GM21723 (cell line): ENCODE results near the gene ARHGAP22.

Source experiments
- ATAC-seq: cut with Tn5 transposase; IDR thresholded peaks from one replicate; pipeline ENCODE4 v1.9.1; 2021; ENCODE audit warnings: mild to moderate bottlenecking, moderate library complexity; ENCODE audit not compliant: unreplicated experiment

ARHGAP22 gene

DNA sequence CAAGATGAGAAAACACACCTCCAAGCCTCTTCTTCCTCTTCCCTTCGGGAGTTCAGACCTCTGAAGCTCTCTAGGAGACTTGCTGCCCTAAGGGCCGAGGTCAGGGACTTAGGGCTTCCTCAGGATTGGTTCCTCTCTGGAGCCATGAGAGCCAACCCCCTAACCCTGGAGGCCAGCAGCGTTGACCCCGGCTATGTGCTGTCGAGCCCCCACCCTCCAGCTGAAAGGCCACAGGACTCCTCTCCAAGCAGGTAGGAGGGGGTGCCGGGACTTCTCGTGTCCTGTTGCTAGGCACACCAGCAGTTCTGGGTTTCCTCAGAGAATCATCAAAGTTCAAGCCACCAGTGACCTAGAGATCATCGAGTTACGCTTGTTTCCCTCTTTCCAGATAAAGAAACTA is 87.4 kb downstream of the ARHGAP22 start:
- no peak for ATAC-seq

DNA sequence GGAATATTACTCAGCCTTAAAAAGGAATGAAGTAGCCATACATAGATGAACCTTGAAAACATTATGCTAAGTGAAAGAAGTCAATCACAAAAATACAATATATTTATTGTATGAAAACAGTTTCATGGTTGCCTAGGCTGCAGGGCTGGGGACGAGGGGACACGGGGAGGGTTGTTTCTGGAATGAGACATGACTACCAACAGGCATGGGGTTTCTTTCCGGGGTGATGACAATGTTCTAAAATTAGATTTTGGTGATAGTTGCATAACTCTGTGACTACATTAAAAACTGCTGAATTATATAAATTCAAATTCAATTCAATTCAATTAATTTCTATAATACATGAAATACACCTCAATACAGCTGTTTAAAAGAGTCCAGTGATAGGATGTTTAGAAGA is 88.0 kb downstream of the ARHGAP22 start:
- no peak for ATAC-seq

DNA sequence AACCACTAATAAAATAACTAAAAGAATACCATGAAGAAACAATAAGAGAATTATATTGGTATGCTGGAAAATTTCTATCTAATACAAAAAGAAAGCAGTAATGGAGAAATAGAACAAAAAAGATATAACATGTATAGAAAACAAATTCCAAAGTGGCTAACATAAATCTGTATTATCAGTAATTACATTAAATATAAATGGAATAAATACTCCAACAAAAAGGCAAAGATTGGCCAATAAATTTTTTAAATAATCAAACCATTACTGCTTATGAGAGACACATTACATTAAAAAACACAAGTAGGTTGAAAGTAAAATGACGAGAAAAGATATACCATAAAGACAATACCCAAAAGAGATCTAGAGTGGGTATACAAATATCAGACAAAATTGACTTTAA is 90.0 kb downstream of the ARHGAP22 start:
- no peak for ATAC-seq

DNA sequence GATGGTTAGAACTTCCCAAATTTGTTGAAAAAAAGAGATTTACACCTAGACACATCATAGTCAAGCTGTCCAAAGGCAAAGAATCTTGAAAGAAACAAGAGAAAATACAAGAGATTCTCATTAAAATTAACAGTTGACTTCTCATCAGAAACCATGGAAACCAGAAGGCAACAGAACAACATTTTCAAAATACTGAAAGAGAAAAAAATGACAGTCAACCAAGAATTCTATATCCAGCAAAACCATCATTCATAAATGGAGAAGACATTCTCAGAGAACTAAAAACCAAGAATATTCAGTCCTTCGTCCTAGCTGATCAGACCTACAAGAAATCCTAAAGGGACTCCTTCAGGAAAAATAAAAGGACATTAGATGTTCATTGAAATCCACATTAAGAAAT is 90.6 kb downstream of the ARHGAP22 start:
- ATAC-seq, result no peak

DNA sequence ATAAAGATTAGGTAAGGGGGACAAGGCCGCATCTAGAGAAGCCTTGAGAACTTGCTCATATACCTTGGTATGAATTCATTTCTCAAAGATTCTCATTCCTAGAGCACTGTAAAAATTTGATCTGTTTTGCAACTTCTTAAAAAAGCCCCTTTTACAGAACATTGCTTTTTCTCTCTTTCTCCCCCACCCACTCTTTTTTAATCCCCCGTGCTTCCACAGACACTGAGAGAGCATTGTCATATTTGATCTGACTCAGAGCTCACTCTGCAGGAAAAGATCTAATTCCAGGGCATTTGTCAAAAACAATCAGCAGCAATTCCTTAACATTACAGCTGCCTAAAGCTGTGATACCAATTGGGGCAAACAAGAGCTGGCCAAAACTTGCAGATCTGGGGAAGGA is 92.0 kb downstream of the ARHGAP22 start:
- no peak for ATAC-seq

DNA sequence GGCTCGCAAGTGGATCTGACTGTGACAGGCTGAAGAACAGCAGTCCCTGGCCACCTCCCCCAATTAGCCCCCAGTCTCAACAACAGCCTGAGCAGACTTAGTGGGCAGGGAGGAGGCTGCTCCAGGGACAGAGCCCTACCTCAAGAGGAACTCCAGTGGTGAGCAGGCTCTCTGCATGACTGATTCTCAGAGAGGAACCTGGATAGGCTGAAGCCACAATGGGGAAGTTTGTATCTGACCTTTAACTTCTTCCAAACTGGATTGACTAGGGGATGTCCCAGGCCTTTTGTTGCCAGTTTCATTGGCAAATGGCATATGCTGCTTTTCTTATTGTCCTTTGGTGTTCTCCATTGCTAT is 93.0 kb downstream of the ARHGAP22 start:
- ATAC-seq, result no peak

DNA sequence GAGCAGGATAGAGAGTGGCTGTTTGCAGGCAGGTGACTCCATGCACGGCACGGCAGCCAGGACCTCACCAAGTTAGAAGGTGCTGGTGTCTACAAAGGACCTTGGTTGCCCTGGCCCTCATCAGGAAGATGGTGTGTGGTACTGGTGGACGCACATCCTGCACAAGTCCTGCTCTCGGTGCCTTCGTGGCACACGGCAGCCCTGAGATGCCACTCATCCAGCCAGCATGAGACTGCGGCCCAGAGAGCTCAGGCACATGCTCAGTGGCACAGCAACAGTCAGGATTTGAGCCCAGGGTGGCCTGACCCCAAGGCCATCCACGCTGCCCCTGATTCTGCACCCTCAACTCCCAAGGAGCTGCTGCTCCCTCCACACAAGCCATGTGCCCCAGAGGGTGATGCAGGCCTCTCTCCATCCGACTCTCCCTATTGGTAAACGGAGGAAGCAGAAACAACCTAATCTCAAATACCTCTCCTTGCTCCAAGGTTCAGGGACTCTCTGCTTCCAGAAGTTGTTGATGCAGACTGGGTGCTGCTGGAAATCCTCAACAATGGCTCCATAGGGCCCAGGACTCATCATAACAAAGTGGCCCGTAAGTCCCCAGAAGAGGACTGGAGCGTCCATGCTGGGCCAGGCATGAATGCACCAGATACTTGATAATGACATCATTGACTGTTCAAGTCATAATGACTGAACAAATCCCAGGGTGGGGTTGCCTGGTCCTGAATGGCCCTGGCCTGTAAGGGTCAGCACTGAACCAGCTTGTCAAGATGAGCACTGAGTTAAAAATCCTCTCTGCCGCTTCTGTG is 93.6 kb downstream of the ARHGAP22 start:
- no peak for ATAC-seq

DNA sequence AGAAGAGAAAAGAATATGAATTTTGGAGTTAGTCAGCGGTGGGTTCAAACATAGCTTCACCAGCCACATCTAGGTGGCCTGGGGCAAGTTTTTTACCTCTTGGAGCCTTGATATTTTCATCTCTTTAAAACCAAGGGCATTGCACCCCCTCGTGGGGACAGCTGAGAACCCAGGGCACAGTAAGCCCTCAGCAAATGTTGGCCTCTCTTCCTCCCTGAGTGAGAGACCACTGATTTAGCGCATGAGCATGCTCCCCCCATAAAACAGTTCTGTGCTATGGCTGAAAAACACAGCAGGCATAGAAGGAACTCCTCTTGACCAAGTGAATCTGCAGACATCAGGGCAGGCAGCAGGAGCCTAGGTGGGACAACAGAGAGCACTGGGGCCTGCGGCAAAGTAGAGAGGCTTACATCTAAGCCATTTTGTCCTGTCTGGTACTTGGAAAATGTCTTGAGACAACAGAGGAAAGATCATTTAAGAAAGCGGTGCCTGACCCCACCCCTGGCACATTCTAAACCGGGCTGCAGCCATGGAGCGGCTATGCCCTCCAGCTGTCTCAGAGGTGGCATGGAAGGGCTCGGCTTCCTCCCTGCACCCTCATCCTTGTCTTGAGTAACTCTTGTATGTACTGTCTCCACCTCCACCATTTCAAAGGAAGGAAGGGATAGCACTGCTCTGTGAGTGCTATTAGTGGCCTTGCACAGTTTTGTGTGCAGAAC is 94.7 kb downstream of the ARHGAP22 start:
- ATAC-seq, result no peak

DNA sequence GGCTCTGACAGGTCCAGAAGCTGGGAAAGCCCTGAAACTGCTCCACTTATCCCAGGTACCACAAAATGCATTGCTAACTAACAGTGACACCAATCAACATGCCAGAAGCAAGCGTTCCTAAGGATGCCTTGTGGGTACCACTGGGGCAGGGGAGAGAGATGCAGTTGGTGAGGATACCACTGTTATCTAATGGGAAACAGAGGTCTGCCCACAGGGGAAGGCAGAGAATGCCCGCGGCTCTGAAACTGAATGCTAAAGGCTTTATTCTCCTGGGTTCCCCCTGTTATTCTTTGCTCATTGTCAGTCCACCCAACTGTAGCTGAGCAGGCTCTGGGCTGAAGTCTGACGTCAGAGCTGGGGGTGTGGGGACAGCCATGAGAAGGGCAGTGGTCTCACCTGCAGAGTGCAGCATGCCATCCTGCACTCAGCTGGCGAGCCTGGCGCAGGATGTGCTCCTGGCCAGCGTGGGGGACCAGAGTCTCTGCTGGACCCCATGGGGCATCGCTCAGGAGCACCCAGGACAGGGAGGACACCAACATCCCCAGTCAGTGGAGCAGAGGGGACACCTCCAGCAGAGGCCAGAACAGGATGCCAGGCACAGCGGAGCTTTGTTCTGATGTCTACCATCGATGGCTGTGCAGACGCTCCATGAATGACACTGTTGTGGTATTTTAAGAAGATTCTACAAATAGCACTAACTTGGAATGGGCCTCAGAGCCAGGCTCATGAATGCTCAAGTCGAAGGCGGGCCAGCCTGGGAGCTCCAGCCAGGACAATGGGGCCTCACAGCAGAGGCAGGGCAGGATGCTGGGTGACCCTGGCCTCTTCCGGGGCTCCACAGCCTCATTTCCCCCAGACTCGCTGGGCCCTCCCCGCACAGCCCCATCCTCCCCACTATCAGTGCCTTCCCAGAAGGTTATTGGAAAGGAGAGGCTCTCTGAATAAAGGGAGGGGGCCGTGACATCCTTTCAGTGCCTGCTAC is 95.8 kb downstream of the ARHGAP22 start:
- ATAC-seq, result no peak

DNA sequence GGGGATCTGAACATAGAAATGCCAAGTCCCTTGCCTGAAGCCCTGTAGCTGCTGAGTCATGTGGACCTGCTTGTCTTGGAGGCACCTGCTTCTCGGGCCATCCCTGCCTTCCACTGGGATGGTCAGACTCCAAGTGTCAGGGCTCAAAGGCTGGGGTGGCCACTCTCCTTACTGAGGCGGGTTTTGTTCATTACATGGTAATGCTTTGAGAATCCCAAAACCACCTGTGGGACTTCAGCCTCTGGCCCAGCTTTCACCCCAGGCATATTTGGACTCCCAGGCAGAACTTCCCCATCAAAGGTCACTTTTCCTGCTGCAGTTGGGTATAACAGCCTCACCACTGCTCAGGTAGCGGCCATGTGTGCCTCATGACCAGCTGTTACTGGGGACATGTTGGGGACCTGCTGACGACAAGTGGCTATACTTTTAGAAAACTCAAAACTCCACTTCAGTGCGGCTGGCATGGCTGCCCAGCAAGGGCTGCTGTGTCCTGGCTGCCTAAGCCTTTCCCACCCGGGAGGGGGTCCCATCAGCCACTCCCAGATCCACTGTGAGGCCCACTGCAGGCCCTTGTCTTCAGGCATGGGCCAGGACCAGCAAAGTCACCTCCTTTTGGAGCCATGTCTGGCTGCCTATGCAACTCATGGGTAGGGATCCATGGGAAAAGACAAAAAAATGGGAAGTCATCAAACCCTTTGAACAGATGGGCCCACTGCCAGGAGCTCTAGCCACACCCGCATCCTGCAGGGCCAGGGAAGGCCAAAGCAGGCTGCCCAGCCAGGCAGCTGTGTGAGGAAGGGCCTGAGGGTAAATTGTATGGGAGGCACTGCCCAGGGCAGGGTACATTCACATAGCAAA is 96.7 kb downstream of the ARHGAP22 start:
- no peak for ATAC-seq

DNA sequence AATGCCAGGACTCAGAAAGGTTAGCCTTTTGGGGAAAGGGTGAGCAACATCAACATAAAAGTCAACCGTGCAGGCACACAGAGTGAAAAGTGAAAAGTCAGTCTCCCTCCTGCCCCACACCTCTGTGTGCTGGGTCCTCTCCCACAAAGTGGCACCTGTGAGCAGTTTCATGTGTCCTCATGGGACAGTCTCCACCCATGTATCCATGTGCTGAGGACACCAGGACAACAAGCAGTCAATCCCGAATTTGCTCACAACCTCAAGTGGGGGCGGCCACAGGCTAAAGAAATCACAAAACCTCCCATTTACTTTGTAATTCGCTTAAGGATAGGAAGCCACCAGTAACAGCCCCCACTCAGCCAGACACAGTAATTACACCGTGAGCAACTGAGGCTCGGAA is 97.4 kb downstream of the ARHGAP22 start:
- ATAC-seq, result no peak

DNA sequence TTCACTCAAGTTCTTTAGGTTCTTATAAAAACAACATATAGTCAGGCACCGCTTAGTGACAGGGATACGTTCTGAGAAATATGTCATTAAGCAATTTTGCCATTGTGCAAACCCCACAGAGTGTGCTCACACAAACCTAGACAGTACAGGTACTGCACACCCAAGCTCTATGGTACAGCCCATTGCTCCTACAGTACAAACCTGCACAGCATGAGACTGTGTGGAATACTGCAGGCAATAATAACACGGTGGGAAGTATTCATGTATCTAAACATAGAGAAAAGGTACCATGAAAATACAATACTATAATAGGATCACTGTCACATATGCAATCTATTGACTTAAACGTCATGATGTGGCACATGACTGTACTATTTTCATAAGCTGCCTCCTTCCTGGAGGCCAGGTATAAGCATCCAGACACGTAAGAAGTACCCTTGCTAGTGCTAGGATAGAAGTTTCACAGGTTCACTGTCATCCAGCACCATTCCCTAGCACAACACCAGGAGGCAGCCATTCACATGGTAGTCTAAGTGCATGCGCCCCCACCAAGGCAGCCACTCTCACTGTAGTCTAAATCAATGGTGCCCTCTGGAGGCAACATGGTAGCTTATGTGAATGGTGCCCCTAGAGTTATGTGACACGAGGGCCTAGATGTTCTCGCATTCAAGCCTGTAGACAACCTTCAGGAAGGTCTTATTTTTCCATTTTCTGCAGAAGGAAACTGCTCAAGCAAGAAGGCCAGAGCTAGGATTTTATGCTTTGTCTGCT is 98.5 kb downstream of the ARHGAP22 start:
- ATAC-seq, result peak; percentile 49

DNA sequence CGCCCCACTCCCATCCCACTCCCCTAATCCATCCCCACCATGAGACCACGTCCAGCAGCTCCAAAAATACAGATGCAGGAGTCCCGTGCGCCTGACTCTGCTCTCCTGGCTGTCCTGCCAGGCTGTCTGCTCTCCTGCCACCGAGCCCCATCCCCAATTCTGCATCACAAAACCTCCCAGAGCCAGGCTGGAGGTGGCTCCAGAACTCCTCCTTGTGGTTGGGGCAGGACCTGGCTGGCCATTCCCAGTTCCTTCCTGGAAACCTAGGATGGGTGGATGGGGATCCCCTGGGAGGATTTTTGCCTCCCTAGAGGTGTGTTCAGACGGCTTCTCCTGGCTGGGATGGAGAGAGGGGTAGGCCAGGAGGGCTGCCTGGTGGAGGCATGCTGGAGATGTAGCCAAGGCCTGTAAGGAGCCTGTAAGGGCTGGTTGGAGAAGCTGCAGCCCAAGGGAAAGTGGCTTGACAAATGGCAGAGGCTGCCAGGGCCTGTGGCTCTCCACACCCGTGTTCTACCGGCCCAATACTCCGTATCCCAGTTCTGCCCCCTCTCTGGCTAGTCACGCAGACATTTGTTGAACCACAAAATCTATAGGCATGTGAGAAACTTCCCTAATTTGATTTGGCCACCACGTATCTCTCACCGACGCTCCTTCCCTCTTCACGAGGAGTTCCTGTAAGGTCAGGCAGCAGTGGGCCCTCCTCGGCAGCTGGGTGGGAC is 99.3 kb downstream of the ARHGAP22 start:
- ATAC-seq, result no peak

DNA sequence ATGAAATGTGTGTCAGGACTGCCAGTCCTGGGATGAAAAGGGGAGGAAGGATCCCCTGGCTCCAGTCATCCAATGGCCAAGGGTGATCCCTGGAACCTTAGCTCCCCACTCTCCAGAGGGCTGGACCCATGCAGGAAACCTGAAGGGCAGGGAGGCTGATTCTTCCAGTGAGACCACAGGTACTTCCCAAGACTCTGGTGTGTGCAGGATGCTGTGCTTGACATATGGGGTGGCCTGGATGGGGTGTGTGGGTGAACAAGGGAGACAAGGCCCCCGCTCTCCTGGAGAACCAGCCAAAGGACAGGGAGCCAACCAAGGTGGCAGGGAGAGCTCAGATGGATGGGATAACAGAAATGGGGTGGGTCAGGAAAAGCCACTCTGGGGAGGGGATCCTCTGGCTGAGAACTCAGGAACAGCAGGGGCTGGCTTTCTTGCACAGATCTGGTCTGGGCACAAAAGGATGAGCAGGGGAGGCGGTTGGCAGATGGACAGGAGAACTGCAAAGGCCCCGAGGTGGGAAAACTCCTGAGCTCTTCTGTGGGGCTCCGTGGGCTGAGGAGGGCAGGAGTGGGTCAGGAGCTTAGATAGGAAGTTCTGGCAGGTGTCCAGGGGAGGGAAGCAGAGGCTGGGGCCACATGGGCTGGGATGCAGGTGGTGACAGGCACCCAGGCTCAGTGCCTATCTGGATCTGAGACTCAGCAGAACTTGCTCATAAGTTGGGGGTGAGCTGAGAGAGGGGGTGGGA is 100.6 kb downstream of the ARHGAP22 start:
- ATAC-seq, result no peak

DNA sequence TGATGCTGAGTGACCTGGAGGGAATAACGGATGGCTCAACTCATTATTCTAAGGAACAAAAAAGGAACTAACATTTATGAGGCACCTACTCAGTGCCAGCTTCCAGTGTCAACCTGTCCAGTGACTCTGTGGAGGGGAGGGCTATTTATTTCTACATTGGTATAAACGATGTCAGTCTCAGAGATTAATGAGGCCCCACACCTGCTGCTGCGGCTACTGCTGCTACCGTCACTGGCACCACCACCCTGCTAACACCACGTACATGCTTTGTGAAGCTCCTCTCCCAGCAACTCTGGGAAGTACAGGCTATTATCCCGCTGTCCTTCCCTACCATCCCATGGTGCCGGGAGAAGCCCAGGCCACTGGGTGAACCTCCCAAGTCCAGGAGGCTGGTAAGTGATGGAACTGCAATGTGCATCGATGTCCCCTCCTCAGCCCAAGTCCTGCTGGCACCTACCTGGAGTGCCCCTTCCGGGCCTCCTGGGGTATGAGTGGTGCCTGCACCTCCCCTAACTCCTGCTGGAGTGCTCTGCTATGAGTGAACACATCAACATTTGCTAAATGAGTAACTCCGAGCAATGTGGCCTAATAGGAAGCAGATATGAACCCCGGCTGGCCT is 101.5 kb downstream of the ARHGAP22 start:
- ATAC-seq, result no peak

DNA sequence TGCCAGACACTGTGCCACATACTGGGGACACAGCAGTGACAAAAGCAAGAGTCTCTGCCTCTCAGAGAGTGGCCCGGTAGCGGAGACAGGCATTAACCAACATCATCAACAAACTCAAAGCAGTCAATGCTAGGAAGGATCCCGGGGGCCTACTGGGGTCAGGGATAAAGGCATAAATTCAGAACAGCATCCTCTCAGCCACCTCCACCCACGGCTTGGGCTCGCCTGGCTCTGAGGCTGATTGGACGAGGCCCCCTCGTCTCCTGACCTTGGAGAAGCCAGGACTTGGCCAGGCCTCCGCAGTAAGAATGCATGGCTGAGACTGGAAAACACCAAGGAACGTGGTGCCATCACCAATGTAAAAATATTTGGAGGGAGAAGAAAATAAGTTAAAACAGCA is 102.1 kb downstream of the ARHGAP22 start:
- no peak for ATAC-seq

DNA sequence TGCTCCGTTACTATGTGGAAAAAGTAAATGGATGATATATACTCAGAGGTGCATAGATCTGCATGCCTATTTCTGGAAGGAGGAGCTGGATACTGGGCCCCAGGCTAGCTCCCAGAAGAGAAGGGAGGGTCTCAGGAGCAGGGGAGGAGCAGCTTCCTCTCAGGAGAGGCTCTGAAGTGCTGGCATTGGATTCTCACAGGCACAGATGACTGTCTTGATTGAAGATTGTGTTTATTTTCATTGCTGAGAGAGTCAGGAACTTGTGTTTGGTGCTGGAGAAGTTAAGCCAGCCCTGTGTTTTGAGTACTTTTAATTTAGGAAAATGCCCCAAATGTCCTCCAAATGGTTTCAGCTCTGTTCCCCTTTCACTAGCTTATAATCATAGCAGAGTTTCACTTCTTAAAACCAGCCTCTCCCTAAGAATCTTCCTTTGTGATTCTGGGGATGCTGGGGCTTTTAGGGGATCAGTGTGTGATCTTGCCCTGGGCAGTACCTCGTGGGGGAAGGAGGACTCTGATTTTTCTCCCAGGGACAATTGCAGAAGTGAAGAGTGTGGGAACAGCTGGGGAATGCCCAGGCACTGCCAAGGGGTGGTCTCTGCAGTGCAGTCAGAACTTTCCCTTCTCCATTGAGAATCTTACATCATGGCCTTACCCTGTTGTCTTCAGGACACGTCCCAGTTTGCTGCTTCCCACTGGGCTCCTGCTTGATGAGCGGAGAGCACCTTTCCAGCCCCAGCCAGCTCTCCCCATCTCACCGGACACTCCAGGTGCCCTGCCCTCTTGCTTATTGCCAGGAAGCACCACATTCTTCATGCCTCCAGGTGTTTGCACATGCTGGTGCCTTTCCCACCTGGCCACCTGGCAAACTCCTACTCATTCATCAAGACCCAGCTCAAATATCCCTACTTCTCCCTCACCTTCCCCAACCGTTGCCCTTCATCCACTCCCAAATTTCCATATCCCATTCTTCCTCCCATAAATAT is 102.8 kb downstream of the ARHGAP22 start:
- ATAC-seq, result no peak
